Activated CD4-positive, alpha-beta T cell treated with anti-CD3 and anti-CD28 coated beads for 24 hours (primary cell): ENCODE measurements around the gene TCF7.

Experiments
- DNase-seq, 2 donors: peaks; one replicate each; pipeline ENCODE4 v3.0.0-alpha.2; 2020; ENCODE audit warnings: low read depth in 2 of 2

Gene TCF7

DNA sequence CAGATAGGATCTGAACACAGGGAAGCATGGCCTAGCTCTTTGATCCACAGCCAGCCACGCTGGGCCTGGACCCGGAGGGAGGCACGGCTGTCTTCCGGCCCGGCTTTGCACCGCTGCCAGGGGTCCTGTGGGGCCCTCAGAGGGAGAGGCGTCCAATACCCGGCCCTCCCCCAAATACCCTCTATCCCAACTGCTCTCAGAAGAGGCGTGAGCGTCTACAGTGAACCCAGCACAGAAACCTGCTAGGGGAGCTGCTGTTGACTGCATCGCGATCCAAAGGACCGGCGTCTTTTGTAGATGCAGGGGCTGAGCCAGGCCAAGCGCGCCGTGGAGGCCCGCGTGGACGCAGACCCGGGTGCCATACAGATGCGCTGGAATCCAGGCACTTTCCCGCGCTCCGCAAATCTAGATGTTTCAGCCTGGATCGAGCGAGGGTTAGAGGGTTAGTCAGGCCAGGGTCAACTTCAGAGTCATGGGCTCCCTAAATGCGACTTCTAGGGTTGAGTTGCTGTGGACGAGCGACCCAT lies 1.1 kb upstream of the TCF7 start:
- no peak for DNase-seq

DNA sequence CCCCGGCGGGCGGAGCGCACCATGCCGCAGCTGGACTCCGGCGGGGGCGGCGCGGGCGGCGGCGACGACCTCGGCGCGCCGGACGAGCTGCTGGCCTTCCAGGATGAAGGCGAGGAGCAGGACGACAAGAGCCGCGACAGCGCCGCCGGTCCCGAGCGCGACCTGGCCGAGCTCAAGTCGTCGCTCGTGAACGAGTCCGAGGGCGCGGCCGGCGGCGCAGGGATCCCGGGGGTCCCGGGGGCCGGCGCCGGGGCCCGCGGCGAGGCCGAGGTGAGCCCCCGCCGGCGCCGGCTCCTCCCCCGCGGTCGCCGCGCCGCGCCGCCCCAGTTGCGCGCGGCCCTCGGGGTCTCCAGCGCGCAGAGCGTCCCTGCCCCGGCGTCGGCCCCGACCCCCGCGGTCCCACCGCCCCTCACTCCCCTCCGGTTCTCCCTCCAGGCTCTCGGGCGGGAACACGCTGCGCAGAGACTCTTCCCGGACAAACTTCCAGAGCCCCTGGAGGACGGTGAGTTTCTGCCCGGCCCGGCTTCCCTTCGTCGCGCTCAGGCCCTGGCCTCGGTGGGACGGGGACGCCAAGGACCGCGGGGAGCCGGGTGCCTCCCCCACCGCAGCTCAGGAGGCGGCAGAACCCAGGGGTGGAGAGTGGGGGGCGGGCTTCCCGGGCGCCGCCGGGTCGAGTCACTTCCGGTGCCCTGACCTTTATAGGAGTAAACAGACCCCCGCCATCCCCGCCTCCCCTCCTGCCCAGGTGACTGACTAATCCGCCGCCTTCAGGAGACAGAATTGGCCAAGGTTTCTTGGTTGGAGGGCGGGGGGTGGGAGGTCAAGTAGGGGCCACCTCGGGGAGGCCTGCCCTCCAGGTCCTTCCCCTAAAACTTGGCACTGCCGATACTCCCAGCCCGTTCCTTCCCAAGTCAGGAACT lies 665 bp downstream of the TCF7 start:
- DNase-seq = peak; percentile 59 to 65

DNA sequence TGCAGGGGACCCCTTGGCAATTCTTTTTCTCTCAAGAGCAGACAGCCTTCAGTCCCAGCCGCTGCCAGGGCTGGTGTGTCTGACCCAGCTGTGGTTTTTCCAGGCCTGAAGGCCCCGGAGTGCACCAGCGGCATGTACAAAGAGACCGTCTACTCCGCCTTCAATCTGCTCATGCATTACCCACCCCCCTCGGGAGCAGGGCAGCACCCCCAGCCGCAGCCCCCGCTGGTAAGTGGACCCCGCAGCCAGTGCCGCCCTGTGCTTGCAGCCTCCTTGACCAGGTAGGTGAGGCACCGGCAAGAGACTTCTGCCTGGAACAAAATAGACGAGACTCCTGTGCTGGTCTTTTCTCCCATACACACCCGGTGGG lies 1.3 kb downstream of the TCF7 start:
- DNase-seq = no peak

DNA sequence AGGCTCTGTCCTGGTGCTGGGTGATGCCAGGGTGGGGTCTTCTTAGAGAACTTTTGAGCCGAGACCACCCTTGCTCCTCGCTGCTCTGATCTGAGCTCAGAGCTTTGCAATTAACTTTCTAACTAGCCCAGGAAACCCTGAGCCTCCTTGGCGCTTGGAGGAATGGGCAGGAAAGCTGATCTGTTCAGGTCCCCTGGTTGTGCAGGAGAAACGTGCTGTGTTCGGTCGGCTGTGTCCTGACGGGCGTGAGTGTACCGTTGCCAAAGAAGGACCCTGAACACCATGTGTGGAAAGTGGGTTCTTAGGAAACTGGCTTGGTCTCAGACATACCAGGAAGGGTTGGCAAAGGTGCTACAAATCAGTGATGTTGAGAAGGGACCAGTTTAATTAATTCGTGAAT lies 1.8 kb downstream of the TCF7 start:
- no peak for DNase-seq

DNA sequence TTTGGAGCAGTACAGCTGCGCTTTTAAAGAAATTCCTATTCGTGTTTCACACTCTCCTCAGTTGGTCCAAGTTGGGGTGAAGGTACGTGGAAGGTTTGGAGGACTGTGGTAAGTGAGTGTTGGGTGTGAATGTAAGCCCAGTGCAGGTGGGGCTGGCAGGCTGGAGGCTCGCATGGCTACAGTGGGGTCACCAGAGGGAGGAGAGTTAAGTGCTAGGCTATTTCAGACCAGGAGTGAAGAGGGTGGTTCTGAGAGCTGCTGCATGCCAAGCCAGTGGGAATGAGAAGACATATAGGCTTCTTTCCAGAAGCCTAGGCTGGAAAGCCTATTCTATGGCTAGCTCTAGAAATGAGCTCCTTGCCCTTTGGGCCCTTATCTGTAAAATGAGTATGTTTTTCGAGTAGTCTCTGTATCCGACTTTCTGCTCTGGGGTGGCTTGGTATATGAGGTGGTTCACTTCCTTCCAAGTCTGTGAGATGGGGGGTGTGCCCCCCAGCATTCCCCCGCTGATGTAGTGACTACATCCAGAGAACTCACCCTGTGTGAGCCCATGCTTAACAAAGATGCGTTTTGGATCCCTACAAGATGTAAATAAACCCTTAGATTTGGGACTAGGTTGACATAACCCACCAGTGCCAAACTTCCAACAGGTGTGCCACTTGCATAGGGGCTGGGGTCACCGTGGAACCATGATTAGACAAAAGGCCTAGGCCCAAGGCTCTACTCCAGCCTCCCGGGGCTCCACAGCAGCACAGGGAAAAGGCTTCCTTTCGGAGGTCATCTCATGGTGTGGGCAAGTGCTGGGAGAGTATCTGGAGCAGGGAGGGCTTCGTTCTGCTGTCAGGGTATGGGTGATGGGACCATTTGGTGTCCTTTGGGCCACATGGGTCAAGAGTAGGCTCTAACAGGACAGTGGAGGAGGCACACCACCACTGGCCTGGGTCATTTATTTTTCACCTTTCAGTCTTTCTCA lies 2.6 kb downstream of the TCF7 start:
- no peak for DNase-seq

DNA sequence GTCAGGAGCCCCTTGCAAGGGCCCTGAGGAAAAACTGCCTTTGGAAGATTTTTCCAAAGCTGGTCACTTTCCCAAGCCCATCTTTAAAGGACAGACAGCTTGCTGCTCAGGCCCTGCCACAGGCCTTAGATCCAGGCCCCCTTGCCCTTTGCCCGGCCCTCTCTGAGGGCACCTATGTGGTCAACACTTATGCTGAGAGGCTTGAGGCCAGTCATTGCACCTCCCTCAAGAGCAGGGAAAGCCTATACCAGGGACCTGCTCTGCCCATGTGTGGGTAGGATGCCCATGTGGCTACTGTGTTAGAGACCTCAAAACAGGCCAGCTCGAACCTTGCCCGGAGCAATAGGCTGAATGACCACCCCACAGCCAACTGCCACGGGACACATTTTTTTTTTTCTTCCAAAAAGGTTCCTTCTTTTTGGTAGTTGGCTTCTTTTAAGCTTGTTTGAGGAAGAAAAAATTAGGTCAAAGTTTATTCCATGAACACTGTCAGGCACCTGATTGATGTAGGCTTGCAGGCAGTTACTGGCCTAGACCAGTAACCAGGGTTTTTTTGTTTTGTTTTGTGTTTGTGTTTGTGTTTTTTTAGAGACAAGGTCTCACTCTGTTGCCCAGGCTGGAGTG lies 3.8 kb downstream of the TCF7 start:
- DNase-seq = no peak

DNA sequence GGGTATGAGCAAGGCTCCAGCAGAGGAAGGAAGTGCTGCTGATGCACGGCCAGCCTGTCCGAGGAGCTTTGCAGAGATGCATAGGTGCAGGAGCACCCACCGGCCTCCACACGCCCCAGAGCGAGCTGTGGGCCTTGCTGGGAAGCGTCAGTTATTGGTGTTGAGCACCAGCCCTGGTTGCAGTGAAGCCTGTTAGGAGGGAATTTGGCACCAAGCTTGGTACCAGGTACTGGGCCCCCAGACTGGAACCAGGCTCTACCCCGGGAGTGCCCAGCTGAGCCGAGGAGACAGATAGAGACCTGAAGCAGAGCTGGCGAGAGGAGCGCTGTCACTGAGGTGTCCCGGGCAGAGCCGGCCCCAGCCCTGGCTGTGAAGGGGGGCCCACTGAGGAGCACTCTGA lies 5.2 kb downstream of the TCF7 start:
- no peak for DNase-seq

DNA sequence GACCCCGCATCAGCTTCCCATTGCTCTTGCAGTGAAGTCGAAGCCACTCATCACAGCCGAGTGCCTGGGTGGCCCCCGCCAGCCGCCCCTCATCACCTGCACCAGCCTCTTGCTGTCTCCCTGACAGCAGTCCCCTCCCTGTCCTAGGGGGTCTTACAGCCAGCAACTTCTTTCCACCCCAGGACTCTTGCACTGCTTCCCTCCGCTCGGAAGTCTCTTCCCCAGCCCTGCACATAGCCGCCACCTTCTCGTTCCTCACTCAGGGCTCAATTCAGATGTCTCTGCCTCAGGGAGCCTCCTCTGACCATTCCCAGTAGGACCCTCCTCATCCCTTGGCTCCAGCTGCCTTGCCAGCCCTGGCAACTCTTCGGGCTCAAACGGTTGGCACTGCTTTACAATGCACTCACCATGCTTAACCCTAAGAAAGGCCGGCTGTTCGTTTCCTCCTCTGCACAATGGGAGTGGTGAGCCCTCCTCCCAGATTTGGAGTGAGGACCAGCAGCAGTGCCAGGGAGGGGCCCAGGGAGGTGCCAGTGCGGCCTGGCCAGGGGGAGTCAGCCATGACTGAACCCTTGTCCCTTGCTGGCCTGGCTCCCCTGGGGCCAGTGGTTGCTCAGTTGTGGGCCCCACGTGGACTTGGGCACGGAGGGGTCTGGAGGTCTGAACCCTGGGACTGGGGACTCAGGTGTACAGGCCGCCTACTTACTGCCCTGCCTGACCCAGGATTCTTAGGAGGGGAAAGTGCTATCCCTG lies 6.1 kb downstream of the TCF7 start:
- no peak for DNase-seq

DNA sequence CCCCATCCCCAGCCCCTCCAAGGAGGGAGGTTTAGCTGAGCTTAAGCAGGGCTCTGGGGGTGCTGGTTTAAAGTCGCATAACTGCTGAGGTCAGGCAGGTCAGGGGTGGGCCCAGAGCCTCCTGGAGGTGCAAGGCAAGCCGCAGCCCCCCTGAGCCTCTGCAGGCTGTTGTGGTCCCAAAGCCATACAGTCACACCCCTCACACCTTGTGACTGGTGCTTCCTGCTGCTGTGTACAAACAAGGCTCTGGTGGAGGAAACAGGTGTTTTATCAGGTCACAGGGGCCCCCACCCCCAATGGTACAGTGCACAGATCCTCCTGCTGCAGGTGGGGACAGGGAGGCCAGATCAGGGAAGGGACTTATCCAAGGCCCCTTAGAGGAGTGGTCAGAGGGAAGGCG lies 8.0 kb downstream of the TCF7 start:
- no peak for DNase-seq

DNA sequence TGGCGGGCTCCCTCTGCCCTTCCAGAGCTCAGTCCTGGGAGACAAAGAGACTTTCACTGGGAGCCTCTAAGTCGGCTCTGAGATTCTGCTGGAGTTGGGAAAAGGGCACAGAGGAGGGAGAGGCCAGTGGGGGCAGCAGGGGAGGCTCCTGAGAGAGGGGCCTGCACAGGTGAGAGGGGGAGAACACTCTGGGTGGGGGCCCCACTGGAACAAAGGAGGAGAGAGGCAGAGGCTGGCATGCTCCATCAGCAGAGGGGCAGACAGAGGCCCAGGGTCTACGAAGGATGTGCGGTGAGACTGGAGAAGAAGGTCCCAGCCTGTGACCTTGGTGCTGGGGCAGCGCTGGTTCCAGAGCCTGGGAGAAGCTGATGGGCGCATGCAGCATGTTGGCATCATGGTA lies 8.9 kb downstream of the TCF7 start:
- DNase-seq = no peak

DNA sequence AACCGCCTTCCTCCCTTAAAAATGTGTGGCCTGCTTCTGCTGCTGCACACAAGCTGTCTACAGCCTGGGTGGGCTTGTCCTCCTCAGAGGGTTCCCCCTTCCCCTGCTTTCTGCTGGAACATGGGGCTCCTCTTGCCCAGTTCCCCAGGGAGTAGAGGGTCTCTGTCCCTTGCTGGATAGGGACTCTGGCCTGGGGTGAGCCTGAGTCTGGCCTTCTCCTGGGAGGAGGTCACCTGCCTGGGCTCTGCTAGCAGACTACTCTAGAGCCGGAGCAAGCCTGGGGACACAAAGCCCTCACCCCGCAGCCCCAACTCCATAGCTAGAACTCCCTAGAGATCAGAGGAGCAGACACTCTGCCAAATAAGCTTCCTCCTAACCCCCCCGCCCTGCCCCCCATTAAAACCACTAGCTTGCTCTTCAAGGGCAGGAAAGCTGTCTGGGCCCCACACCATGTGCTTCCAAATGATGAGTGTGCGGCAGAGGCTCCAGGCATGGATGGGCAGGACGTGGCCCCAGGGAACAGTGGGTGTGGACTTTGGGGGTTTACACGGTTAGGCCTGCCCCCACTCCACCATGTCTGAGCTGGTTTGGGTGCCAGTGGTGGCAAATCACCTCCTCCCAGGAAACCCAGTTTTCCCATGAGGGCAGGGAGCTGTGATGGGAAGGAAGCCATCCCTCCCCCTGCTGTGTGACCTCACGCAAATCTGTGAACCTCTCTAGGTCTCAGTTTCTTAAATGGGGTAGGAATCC lies 10.0 kb downstream of the TCF7 start:
- no peak for DNase-seq

DNA sequence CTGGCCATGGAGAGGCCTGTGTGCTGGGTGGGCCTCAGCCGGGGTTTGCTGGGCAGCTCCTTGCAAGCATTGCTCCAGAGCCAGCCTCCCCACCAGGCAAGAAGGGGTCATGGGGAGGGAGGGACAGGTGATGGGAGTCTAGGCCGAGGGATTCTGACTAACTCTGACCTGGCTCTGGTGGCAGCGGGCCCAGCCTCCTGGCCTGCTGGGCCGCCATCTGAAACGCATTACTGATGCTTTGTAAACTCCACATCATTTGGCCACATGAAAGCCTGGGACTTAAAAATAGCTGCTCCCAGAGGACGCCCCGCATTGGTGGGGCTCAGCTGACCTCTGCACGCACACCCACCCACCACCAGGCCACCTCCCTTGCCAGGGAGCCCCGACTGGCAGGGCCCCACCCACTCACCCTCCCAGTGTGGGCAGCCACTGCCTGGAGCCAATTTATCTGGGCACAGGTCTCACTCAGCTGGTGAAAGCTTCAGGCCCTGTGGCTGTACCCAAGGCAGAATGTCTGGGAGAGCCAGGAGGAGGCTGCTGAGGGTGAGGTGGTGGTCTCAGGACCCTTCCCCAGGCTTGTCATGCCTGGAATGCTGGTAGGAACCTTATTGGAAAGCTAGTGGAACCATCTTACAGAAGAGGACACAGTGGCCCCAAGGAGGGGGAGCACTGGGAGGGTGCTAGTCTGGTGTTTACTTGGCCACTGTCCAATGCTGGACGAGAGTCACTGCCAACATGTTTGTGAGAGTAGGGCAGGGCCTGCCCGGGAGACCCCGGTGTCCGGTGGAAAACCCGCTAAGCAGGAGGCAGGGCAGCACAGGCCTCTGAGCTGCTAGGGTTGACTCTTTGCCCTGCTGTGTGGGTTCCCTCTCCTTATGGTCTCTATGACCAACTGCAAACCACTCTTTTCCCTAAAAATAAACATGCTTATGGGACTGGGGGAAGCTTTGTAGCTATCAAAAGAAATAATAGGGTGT lies 10.8 kb downstream of the TCF7 start:
- no peak for DNase-seq

DNA sequence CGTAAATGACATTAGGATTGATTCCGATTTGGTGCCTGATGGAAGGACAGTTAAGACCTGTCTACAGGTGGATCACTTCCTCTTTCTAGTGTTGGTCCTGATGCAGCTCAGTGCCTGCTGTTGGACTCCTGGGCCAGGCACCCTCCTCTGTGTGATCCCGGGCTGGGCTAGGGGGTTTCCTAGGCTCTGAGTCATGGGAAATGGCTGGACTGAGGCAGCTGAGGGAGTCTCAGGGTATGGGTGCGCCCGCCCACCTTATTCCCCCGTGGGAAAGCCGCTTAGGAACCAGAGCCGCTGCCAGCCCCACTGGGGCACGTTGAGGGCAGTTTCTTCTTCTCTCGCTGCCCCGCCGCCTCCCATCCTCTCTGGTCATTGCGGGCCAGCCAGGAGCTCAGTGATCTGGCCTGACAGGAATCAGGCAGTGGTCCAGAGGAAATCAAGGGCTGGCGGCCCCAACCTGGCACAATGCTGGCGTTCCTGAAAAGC lies 12.9 kb downstream of the TCF7 start:
- no peak for DNase-seq

DNA sequence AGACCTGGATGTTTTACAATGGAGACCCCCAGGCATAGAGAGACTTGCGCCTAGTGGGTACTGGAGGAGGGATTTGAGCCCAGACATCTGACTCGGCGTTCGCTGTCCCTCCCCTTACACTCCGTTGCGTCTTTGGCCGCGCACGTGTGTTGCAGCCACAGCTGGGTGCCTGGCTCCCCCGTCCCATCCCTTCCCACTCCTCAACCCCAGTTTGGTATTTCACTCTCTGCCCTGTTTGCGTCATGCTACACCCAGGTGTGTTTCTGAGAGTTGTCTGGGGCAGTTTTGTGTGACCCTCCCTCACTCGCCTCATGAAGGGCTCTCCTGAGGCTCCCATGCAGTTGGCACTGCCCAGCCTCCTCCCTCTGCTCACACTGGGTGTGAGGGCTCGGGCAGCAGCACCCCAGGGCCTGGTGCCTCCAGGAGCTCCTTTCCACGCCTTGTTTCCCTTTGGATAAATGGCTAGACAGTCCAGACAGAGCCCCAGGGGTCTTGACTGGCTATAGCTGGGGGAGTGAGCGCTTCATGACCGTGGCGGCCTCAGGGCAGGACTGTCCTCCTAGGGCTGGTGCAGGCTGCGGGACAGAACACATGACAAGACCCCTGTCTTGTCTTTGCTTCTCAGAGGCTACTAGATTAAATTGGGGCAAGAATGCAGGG lies 13.6 kb downstream of the TCF7 start:
- no peak for DNase-seq

DNA sequence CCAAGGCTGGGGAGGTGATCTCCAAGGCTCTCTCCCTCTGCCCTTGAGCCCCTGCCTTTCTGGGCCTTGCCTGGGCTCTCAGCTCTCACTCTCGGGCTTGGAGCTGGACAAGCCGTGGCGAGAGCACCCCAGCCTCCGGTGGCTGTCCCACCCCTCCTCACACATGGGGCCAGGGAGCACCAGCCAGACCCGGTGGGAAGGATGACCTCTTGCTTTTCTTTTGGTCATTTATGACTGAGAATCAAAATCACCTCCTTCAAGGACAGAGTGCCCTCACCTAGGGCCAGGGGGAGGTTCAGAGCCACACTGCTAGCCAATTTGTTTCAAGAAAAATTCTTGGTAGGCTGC lies 14.1 kb downstream of the TCF7 start:
- no peak for DNase-seq

DNA sequence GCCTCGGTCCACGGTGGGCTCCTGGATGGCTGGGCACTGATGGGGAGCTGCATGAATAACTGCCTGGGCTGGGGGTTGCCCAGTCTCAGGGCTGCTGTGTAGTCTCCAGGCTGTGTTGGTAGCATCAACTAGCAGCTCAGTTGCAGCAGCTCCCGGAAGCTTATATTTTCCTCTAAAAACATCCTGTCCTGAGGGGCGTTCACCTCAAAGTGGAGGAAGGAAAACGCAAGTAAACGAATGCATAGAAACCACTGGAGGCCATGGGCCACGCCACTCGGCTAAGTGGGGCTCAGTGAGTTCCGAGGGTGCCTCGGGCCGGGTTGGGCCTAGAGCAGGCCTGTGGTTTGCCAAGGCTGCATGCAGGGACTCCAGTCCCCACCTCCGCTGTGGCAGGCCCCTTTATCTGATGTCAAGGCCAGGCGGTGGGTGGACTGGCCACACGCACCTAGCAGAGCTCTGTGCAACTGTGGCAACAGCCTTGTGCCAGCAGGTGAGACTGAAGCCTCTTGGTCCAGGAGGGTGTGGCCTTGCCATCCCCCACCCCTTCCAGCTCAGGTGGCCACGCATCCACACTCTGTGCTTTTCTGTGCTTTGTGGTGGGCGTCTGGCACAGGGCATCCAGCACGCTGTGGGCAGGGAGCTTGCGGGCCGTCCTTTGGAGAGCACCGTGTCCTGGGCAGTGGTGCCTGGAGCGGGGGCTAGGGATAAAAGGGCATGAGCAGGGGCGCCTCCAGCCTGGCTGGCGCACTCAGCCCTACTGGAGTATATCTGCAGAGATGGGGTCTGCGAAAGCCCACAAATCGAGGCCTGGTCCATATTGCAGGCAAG lies 15.1 kb downstream of the TCF7 start:
- no peak for DNase-seq

DNA sequence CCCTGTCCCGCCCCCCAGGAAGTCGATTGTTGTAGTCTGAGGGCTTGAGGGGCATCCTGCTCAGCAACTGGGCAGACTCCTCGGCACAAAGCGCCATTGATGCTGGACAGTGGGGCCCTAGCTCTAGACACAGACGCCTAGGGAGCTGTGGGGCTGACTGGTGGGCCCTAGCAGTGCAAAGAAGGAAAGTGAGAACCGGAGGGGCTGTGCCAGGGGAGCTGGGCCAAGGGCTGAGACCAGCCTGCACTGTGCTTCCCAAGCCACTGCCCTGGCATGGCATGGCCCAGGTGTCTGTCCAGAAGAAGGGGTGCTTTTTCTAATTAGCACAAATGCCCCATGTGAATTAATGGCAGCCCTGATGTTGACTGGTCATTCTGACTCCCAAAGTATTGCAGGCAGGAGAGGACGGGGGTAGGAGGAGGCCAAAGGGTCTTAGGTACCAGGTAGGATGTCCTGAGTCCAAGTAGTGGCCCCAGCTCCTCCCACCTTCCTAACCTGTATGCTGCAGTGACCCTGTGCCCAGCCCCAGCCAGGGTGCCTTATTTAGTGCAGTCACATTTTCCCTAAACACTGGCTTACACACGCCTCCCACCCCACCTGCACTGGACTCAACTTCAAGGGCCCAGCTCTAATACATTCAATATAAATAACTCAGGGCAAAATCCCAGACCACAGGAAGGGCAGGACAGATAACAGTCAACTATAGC lies 15.9 kb downstream of the TCF7 start:
- no peak for DNase-seq
